Ectodermal cell (in vitro differentiated cells): ENCODE data around the gene TMEM135.

ENCODE experiments used
- H3K27ac ChIP-seq: 2 replicates; pipeline ENCODE4 v1.7.0; 2013; ENCODE audit warnings: mild to moderate bottlenecking, low read depth, low read length; ENCODE audit not compliant: insufficient read depth, poor library complexity, severe bottlenecking
- H3K27me3 ChIP-seq: 2 replicates; pipeline ENCODE4 v1.7.0; 2013; ENCODE audit warnings: mild to moderate bottlenecking, low read length; ENCODE audit not compliant: insufficient read depth, control insufficient read depth, poor library complexity, severe bottlenecking
- H3K36me3 ChIP-seq: one replicate; pipeline ENCODE4 v1.7.0; 2013; ENCODE audit warnings: low read length; ENCODE audit not compliant: control insufficient read depth, insufficient read depth
- H3K4me1 ChIP-seq: one replicate; pipeline ENCODE4 v1.7.0; 2013; ENCODE audit warnings: low read length; ENCODE audit not compliant: control insufficient read depth, insufficient read depth
- H3K4me3 ChIP-seq: 2 replicates; pipeline ENCODE4 v1.7.0; 2013; ENCODE audit warnings: low read depth, low read length, control low read depth; ENCODE audit not compliant: insufficient read depth
- H3K9me3 ChIP-seq: 2 replicates; pipeline ENCODE4 v1.7.0; 2013; ENCODE audit warnings: mild to moderate bottlenecking, low read length, moderate library complexity; ENCODE audit not compliant: control insufficient read depth
- WGBS, 2 experiments: methylation state at CpG; one replicate each; pipeline ENCODE4 v1.1.7; 2013; ENCODE audit warnings: missing lambda C conversion rate in 2 of 2; 5-methylcytosine and 5-hydroxymethylcytosine counted together

The TMEM135 gene

DNA sequence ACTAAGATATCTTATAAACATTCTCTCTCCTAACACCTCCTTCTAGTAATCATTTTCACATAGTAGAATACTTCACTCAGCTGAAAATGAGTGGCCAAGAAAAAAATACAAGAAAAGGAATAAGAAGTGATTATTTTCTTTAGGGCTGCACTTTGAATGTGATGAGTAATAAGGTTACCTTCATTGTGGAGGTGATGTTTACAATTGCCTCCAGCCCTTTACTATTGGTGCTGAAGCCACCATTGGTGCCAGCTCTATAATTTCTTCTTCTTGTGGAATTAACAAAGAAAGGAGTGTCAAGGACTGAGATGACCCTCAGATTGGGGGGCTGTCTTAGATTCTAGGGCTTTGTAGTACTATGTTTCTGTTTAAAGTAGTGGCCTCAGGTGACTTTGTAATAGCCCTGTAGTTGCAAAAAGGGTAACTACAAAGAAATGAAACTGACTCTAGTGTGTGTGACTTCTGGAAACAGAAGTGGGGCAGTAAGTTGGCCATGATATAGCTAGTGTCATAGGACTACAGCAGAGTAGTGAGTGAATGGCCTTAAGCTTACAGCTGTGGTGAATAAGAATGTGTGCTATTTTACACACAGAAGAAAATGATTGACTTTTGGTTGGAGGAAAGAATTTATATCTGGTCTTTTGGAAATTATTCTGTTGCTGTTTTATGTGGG lies 287.2 kb downstream of the TMEM135 start:
- H3K4me3 ChIP-seq, result no peak overlapping the region
- H3K4me1 ChIP-seq, result no peaks in the 10 kb centered on the region
- H3K9me3 ChIP-seq, result no peaks in the 10 kb centered on the region
- no peaks in the 10 kb centered on the region for H3K27me3 ChIP-seq
- no peaks in the 10 kb centered on the region for H3K36me3 ChIP-seq
- H3K27ac ChIP-seq, result no peak overlapping the region

DNA sequence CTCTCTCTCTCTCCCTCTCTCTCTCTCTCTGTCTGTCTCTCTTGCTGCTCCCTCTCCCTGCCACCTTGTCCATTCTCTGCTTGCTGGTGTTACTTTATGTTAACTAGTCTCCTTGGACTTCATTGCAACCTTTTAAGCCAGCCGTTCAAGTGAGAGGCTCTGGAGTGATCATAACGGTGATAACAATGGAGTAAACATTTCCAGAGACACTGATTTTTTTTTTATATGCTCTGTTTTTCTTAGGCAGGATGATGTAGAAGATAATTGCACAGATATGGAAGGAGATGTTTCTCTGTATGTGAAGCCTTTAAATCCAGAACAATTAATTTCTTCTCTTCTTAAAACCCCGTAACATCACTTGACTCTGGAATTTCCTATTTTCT lies 287.7 kb downstream of the TMEM135 start:
- H3K27ac ChIP-seq, result no peak overlapping the region
- H3K36me3 ChIP-seq, result no peaks in the 10 kb centered on the region
- H3K9me3 ChIP-seq, result no peaks in the 10 kb centered on the region
- no peaks in the 10 kb centered on the region for H3K27me3 ChIP-seq
- H3K4me3 ChIP-seq, result no peak overlapping the region
- no peaks in the 10 kb centered on the region for H3K4me1 ChIP-seq
- WGBS, 2 experiments, result 94% methylated on average over 3 of the region's 3 CpGs

DNA sequence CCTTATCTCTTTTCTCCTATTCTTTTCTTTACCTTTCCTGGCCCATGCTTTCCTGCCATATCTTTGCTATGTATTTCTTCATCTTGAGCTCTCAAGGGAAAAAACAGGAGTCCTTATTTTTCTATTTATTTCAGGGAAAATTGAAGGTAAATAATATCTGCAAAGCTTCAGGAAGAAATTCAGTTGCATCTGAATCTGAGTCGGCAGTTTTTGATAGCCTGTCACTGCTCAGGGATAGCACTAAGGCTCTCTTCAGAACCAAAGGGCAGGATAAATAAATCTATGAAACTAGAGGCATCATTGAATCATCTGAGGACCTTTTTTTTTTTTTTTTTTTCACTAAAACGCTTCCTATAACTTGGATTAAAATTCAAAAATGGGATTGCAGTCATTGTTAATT lies 288.9 kb downstream of the TMEM135 start:
- Histone ChIP-seq H3K4me3 (no peak overlapping the region), H3K36me3 (no peaks in the 10 kb centered on the region), H3K27me3 (no peaks in the 10 kb centered on the region), H3K9me3 (no peaks in the 10 kb centered on the region), H3K27ac (no peak overlapping the region), H3K4me1 (no peaks in the 10 kb centered on the region)
- WGBS, 2 experiments, result 89 to 95% methylated on average over 2 of the region's 2 CpGs

DNA sequence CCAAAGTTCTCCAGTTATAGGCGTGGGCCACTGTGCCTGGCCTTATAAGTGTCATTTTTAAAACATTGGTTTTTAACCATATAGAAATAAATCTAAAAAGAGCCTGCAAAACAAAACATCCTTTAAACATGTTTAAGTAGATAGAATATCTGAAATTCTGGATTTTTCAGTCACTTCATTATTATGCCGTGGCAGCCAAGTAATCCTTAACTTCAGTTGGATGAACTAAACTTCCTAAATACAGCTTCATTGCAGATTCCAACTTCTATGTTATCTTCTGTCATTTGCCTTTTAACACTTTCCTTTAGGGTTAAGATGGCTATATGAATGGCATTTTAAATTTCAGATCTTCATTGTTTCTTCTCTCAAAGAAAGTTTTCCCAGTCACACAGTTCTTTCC lies 291.4 kb downstream of the TMEM135 start:
- H3K4me3 ChIP-seq, result no peak overlapping the region
- no peaks in the 10 kb centered on the region for H3K4me1 ChIP-seq
- H3K27ac ChIP-seq, result no peak overlapping the region
- no peaks in the 10 kb centered on the region for H3K36me3 ChIP-seq
- 96 to 100% methylated on average over 2 of the region's 2 CpGs for WGBS, 2 experiments
- H3K9me3 ChIP-seq, result no peaks in the 10 kb centered on the region
- H3K27me3 ChIP-seq, result no peaks in the 10 kb centered on the region

DNA sequence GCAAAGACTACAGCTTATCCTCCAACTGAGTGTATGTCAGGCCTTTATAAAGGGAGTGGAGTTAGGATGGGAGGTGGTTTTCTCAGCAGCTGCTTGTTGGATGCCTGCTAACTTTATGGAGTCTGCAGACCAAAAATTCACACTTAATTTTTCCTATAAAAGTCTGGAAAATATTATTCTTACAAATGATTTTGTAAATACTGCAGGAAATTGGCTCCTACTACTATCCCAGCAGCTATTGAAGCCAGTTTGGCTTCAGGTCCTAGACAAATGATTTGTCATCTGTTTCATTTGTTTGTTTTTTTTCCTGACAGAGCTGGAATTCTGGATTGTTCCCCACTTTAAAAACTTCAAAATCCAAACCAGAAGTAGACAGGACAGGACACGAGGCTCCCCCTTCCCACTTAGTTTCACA lies 292.5 kb downstream of the TMEM135 start:
- Histone ChIP-seq H3K4me3 (no peak overlapping the region), H3K27me3 (no peaks in the 10 kb centered on the region), H3K36me3 (no peaks in the 10 kb centered on the region), H3K4me1 (no peaks in the 10 kb centered on the region), H3K9me3 (no peaks in the 10 kb centered on the region), H3K27ac (no peak overlapping the region)
- 81% methylated on average over 1 of the region's 1 CpG; no CpG with 5 or more reads in 1 of the 2 experiments for WGBS, 2 experiments

DNA sequence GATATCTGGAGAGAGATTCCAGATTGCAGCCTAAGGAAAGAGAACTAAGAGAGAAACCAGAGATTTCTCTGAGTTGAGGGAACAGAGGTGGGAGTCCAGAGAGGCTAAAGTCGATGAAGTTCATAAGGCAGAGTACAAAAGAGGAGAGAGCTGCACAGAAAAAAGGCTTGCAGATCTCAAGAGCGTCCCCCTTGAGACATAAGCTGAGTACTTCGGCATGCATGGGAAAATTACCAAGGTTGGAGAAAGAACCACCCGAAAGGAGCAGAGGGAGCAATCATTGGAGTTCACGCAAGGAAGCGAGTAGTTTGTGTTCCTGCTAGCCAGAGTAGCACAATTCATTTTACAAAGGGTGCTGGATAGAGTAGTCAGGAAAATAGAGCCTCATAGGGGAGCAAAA lies 293.5 kb downstream of the TMEM135 start:
- H3K27me3 ChIP-seq, result no peaks in the 10 kb centered on the region
- WGBS, 2 experiments, result 92 to 93% methylated on average over 6 of the region's 6 CpGs
- H3K36me3 ChIP-seq, result no peaks in the 10 kb centered on the region

DNA sequence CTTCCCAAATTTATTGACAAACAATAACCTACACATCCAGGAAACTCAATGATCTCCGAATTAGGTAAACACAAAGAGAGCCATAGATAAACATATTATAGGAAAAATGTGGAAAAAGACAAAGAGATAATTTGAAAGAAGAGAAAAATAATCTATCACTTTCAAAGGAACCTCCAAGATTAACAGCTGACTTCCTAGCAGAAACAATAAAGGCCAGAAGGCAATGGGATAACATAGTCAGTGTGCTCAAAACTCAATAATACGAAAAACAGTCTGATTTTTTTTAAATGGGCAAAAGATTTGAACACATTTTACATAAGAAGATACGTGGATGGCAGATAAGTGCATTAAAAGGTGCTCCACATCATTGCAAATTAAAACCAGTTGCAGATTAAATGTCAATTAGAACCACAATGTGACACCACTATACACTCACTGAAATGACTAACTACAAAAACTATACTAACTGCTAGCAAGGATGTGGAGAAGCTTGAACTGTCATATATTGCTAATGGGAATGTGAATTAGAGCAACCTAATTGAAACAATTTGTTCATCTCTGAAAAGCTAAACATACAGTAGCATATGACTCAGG lies 300.4 kb downstream of the TMEM135 start:
- no peak overlapping the region for H3K4me3 ChIP-seq
- no peaks in the 10 kb centered on the region for H3K27me3 ChIP-seq
- no peaks in the 10 kb centered on the region for H3K36me3 ChIP-seq
- 86 to 94% methylated on average over 2 of the region's 3 CpGs for WGBS, 2 experiments
- H3K9me3 ChIP-seq, result no peaks in the 10 kb centered on the region
- H3K4me1 ChIP-seq, result no peaks in the 10 kb centered on the region
- H3K27ac ChIP-seq, result no peak overlapping the region

More for the DNA sequence above, 293.5 kb downstream of the TMEM135 start:
- no peaks in the 10 kb centered on the region for H3K9me3 ChIP-seq
- H3K4me3 ChIP-seq, result no peak overlapping the region
- H3K4me1 ChIP-seq, result no peaks in the 10 kb centered on the region
- H3K27ac ChIP-seq, result no peak overlapping the region

DNA sequence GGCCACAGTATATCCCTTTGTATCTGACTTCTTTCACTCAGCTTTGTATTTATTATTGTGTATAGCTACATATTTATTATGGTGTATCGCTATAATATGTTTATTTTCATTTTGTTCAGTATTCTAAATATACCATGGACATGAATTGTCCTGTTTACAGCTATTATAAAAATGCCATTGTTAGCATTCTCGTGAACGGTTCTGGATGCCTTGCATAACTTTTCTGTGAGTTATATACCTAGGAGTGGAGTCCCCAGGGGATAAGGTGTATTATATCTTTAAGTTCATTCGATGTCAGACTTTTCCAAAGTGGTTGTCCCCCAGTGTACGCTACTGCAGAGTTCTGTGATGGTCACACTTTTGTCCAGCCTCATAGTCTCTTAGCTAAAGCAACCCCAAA lies 301.7 kb downstream of the TMEM135 start:
- no peaks in the 10 kb centered on the region for H3K9me3 ChIP-seq
- no peak overlapping the region for H3K27ac ChIP-seq
- H3K36me3 ChIP-seq, result no peaks in the 10 kb centered on the region
- H3K4me3 ChIP-seq, result no peak overlapping the region
- H3K27me3 ChIP-seq, result no peaks in the 10 kb centered on the region
- no peaks in the 10 kb centered on the region for H3K4me1 ChIP-seq
- WGBS, 2 experiments, result 91 to 94% methylated on average over 4 of the region's 5 CpGs

DNA sequence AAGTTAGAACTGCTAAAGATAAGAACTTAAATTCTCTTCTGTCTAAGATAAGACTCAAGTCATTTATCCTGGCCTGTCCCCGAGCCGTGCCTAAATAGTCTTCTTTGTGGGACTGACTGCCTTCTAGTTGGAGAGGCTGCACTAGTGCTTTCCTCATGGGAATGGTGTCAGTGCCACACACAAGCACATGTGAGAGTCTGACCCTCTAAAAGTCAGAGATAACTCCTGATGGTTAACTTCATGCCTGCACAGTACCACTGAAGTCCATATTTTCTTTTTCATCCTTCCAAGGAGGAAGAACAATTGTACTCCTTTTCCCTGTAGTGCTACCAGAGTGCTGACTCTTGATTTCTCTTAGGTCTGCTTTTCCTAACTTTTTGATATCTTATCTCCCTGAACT lies 309.7 kb downstream of the TMEM135 start:
- H3K4me3 ChIP-seq, result no peak overlapping the region
- 85 to 96% methylated on average over 2 of the region's 2 CpGs for WGBS, 2 experiments

DNA sequence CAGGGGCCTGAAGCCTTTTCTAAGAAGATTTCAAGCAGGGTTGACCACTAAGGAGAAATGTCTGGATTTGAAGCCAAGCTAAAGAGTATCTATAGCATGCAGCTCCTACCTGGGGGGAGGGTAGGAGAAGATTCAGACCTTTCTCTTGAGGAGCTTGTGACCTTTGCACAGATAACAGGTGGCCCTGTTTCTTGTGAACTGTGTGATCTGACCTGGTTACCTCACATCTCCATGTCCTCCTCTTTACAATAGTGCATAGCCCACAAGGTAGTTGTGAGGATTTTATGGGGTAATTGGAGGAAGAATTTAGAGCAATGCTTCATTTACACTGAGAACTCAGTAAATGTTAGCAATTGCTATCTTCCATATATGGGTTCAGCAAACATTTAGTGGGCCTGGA lies 310.1 kb downstream of the TMEM135 start:
- H3K4me3 ChIP-seq, result no peak overlapping the region
- no peaks in the 10 kb centered on the region for H3K27me3 ChIP-seq
- no peaks in the 10 kb centered on the region for H3K9me3 ChIP-seq
- no peak overlapping the region for H3K27ac ChIP-seq
- no peaks in the 10 kb centered on the region for H3K4me1 ChIP-seq
- no peaks in the 10 kb centered on the region for H3K36me3 ChIP-seq

More for the DNA sequence above, 309.7 kb downstream of the TMEM135 start:
- Histone ChIP-seq H3K4me1 (no peaks in the 10 kb centered on the region), H3K36me3 (no peaks in the 10 kb centered on the region), H3K27ac (no peak overlapping the region), H3K27me3 (no peaks in the 10 kb centered on the region), H3K9me3 (no peaks in the 10 kb centered on the region)
